GM20000 (cell line): ENCODE results near the gene ZMYND12.

Experiments used
- DNase-seq: peaks from one replicate; pipeline ENCODE4 v3.0.0; 2012; ENCODE audit warnings: low spot score
- CTCF ChIP-seq: IDR thresholded peaks from 2 replicates; pipeline ENCODE4 v1.5.1; 2012; ENCODE audit warnings: mild to moderate bottlenecking, control low read depth; ENCODE audit errors: extremely low read depth, missing control alignments

ZMYND12 gene

GRCh38 chr1:42462828-42463763 is 7.3 kb upstream of the ZMYND12 start, which contains the start of gene CCDC30:
TSS of gene CCDC30 (plus strand) at chr1:42463286. CDS start at chr1:42480552, 17,266 bp downstream.
- no peak for TF ChIP-seq CTCF
- DNase-seq: peak; percentile 95

- no peak for DNase-seq
- TF ChIP-seq CTCF: no peak
These were observed 5.4 kb upstream of the ZMYND12 start for GRCh38 chr1:42461196-42461595.

- TF ChIP-seq CTCF: no peak
- peak; percentile 77 for DNase-seq
These were observed 900 bp upstream of the ZMYND12 start for GRCh38 chr1:42456754-42457089.

GRCh38 chr1:42454403-42454802 is 1.4 kb downstream of the ZMYND12 start:
- TF ChIP-seq CTCF: no peak
- DNase-seq: no peak

- TF ChIP-seq CTCF: no peak
- DNase-seq: no peak
These were observed 2.4 kb downstream of the ZMYND12 start for GRCh38 chr1:42453386-42453785.

- no peak for TF ChIP-seq CTCF
These were observed 5.8 kb downstream of the ZMYND12 start for GRCh38 chr1:42450061-42450460.

GRCh38 chr1:42449256-42449655 is 6.6 kb downstream of the ZMYND12 start:
- TF ChIP-seq CTCF: no peak
- no peak for DNase-seq

More at GRCh38 chr1:42450061-42450460, 5.8 kb downstream of the ZMYND12 start:
- DNase-seq: no peak
